GM21447 (cell line): ENCODE data around the gene ZNF808.
"Not testable (repeated sequence)": the region's sequence is repeated elsewhere in the genome, so short reads cannot be mapped to it uniquely, and the experiment has no call there.

Experiments
- ATAC-seq: cut with Tn5 transposase; IDR thresholded peaks from one replicate; pipeline ENCODE4 v1.9.1; 2021; ENCODE audit not compliant: unreplicated experiment

Gene ZNF808

GRCh38 chr19:52535771-52536447 lies 8.4 kb downstream of the ZNF808 start:
- peak; percentile 86 for ATAC-seq

- peak; percentile 21 for ATAC-seq
Observed at GRCh38 chr19:52536448-52536800, 9.0 kb downstream of the ZNF808 start.

DNA sequence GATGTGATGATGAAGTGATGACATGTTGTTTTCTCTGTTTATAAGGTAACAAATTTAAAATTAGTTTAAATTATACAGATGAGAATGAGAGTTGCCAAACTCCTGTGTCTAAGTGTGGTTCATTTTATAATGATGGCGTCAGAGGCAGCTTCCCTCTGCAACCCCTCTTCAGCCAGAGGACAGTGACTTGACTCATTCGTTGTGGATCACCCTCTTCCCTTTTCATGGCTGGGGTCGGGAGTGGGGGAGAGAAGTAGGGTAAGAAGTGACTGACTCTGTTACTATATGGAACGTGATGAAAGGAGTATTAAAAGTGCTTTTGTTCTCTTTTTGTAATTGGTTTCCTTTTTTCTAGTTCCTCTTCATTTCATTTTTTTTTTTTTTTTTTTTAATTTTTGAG lies 11.3 kb downstream of the ZNF808 start:
- not testable (repeated sequence) for ATAC-seq

- ATAC-seq, result not testable (repeated sequence)
Observed at GRCh38 chr19:52541176-52541575, 13.7 kb downstream of the ZNF808 start.

- no peak for ATAC-seq
Observed at GRCh38 chr19:52541608-52542007, 14.1 kb downstream of the ZNF808 start.

DNA sequence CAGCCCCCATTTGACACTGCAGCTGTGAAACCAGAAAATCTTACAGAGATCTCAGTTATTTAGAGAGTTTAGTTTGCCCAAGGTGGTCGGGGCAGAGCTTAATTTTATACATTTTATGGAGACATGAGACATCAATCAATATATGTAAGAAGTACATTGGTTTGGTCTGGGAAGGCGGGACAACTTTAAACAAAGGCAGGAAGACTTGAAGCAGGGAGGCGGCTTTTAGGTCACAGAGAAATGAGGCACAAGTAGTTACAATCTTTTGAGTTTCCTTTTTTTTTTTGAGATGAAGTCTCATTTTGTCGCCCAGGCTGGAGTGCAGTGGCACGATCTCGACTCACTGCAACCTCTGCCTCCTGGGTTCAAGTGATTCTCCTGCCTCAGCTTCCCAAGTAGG lies 15.1 kb downstream of the ZNF808 start:
- ATAC-seq, result not testable (repeated sequence)

DNA sequence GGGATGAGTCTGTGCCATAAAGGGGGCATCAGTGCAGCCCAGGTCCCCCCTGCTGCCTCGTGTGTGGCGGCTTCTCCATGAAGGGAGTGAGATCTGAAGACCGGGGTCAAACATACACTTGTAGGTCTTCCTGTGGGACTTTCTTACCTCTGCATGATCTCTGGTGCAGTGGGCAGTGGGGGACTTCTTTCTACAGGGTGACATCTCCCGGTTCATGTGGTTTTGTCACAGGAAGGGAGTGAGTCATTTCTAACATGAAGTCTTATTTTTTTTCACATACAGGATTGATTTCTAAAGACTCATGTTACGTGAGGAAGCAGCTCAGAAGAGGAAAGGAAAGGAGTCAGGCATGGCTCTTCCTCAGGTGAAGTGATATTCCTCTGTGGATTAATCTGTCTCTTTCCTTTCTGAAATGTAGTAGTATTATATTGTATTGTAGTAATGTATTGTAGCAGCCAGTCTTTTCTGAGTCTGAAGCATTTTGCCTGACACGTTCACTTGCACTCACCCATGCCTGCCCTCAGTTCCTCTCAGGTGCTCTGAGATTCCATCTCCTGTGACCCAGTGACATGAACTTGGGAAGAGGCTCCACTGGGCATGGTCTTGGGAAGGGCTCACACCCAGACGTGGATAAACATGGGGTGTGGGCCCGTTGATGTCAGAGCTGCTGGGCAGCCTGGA lies 15.7 kb downstream of the ZNF808 start:
- ATAC-seq, result no peak

- no peak for ATAC-seq
Observed at GRCh38 chr19:52554216-52554971, 26.9 kb downstream of the ZNF808 start.

GRCh38 chr19:52557231-52557995 lies 29.9 kb downstream of the ZNF808 start:
- ATAC-seq, result no peak

- not testable (repeated sequence) for ATAC-seq
Observed at GRCh38 chr19:52558732-52559445, 31.4 kb downstream of the ZNF808 start.

GRCh38 chr19:52561611-52562010 lies 34.1 kb downstream of the ZNF808 start:
- not testable (repeated sequence) for ATAC-seq

GRCh38 chr19:52566121-52566520 lies 38.7 kb downstream of the ZNF808 start:
- ATAC-seq, result no peak

DNA sequence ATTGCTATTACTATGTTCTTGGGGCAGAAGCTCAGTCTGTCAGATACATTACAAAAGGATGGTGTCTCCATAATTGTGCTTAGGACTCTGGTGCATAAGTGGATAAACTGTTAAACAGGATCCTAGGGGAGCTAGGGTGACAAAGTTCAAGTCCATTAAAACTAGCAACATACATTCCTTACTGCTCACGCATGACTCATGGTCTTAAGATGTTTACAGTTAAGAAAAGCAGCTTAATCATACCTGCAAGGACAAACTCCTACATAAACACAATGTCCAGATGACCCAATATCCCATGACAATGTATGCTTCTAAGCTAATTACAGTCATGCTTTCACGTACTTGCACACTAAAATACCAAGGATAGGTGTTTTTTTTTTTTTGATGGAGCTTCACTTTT lies 39.1 kb downstream of the ZNF808 start:
- ATAC-seq, result no peak

GRCh38 chr19:52567921-52568320 lies 40.5 kb downstream of the ZNF808 start:
- no peak for ATAC-seq

GRCh38 chr19:52569638-52569999 lies 42.2 kb downstream of the ZNF808 start:
- not testable (repeated sequence) for ATAC-seq

- ATAC-seq, result peak; percentile 92
Observed at GRCh38 chr19:52570000-52570861, 42.8 kb downstream of the ZNF808 start, which contains the start of gene ZNF701. Gene ZNF701, plus strand, starts transcription at chr19:52570287. Its CDS starts 3,861 bp downstream, at chr19:52574148.

DNA sequence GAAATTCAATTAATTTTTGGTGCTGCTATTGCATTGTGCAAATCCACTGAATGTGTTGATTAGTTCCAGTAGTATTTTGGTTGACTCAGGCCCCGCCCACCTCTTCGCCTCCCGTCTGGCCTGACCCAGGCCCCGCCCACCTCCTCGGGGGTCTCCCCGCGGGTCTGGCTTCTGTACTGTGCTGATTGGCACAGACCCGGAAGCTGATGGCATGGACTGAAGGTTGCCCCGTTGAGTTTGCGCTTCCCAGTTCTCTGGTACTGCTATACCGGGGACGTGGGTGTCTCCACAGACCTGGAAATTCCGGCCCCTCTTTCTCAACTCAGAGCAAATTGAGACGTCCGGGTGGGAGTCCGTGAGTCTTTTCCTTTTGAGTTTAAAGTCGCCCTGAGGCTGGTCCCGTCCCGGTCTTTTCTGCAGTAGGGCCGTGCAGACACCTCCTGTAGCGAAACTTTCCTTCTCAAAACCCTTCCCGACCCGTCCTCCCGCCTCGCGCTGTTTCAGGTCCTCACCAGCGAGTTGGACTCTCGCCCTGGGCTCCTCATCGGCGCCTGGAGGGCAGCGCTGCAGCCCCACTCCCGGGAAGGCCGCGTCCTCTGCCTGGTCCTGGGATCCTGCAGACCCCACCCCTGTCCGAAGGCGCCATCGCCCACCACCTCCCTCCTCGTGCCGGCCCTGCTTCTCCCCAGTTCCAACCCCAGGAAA lies 57.4 kb downstream of the ZNF808 start:
- ATAC-seq, result no peak

DNA sequence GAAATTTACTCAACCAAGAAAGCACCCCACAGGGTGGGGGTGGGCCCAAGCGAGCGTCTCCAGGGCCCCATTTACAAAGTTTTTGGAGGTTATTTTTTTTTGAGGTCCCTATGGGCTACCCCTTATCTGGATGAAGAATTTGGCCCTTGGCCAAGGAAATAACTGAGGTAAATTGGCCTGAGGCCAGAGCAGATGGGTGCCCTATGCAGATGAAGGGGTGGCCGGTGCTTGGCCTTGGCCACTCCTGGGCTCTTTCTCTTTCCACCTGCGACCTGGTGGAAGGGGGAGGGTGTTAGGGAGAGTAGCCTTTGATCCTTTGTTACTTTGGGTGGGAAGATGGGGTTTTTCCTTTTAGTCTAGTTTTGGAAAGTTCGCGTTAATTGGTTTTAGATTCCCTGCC lies 58.1 kb downstream of the ZNF808 start:
- ATAC-seq, result no peak

- ATAC-seq, result no peak
Observed at GRCh38 chr19:52590728-52591127, 63.3 kb downstream of the ZNF808 start.
